ENCODE results near the gene INPP4A.

The INPP4A gene

GRCh38 chr2:98446850-98447249 is 2.2 kb downstream of the INPP4A start:
- Mint-ChIP-seq H3K36me3 (ENCODE audit: low read depth) (peaks cover 3% of the 10 kb centered on the region), H3K27ac (peak overlapping the region; percentile 94), H3K9me3 (no peaks in the 10 kb centered on the region), H3K27me3 (no peaks in the 10 kb centered on the region), H3K4me1 (peaks cover 68% of the 10 kb centered on the region), H3K4me3 (peak overlapping the region; percentile 95)
- DNase-seq: no peak
- no peak for ATAC-seq

- Mint-ChIP-seq H3K4me1 (peaks cover 86% of the 10 kb centered on the region), H3K27ac (peak overlapping the region; percentile 40), H3K27me3 (no peaks in the 10 kb centered on the region), H3K4me3 (peak overlapping the region; percentile 76), H3K9me3 (no peaks in the 10 kb centered on the region), H3K36me3 (ENCODE audit: low read depth) (peaks cover 3% of the 10 kb centered on the region)
- DNase-seq (no peak), ATAC-seq (no peak)
These were observed 3.9 kb downstream of the INPP4A start for GRCh38 chr2:98448441-98449145.

- Mint-ChIP-seq H3K4me3 (no peak overlapping the region), H3K27ac (peak overlapping the region; percentile 17), H3K36me3 (ENCODE audit: low read depth) (peaks cover 8% of the 10 kb centered on the region)
These were observed 7.9 kb downstream of the INPP4A start for GRCh38 chr2:98452396-98453027.

GRCh38 chr2:98453083-98453482 is 8.4 kb downstream of the INPP4A start:
- H3K36me3 Mint-ChIP-seq (ENCODE audit: low read depth): peaks cover 8% of the 10 kb centered on the region
- ATAC-seq (no peak), DNase-seq (no peak)
- H3K4me1 Mint-ChIP-seq: peaks cover 94% of the 10 kb centered on the region
- peak overlapping the region; percentile 79 for H3K27ac Mint-ChIP-seq
- H3K4me3 Mint-ChIP-seq: no peak overlapping the region
- H3K9me3 Mint-ChIP-seq: no peaks in the 10 kb centered on the region
- H3K27me3 Mint-ChIP-seq: no peaks in the 10 kb centered on the region

More at GRCh38 chr2:98452396-98453027, 7.9 kb downstream of the INPP4A start:
- no peak for ATAC-seq
- Mint-ChIP-seq H3K4me1 (peaks cover 95% of the 10 kb centered on the region), H3K27me3 (no peaks in the 10 kb centered on the region), H3K9me3 (no peaks in the 10 kb centered on the region)
- DNase-seq: no peak

- ATAC-seq (no peak), DNase-seq (no peak)
- Mint-ChIP-seq H3K4me3 (no peak overlapping the region), H3K27ac (peak overlapping the region; percentile 79), H3K27me3 (no peaks in the 10 kb centered on the region), H3K4me1 (peaks cover 94% of the 10 kb centered on the region), H3K36me3 (ENCODE audit: low read depth) (peaks cover 11% of the 10 kb centered on the region), H3K9me3 (no peaks in the 10 kb centered on the region)
These were observed 8.9 kb downstream of the INPP4A start for GRCh38 chr2:98453531-98453930.

GRCh38 chr2:98454073-98454472 is 9.4 kb downstream of the INPP4A start:
- peaks cover 11% of the 10 kb centered on the region for H3K36me3 Mint-ChIP-seq (ENCODE audit: low read depth)
- H3K27ac Mint-ChIP-seq: peak overlapping the region; percentile 79
- H3K27me3 Mint-ChIP-seq: no peaks in the 10 kb centered on the region
- no peaks in the 10 kb centered on the region for H3K9me3 Mint-ChIP-seq
- DNase-seq: no peak
- no peak for ATAC-seq
- peaks cover 94% of the 10 kb centered on the region for H3K4me1 Mint-ChIP-seq
- H3K4me3 Mint-ChIP-seq: peak overlapping the region; percentile 58

GRCh38 chr2:98454500-98455235 is 10.0 kb downstream of the INPP4A start:
- DNase-seq: no peak
- H3K4me1 Mint-ChIP-seq: peaks cover 94% of the 10 kb centered on the region
- no peaks in the 10 kb centered on the region for H3K27me3 Mint-ChIP-seq
- H3K4me3 Mint-ChIP-seq: peak overlapping the region; percentile 58
- peaks cover 11% of the 10 kb centered on the region for H3K36me3 Mint-ChIP-seq (ENCODE audit: low read depth)
- ATAC-seq: peak; percentile 17
- H3K9me3 Mint-ChIP-seq: no peaks in the 10 kb centered on the region
- peak overlapping the region; percentile 79 for H3K27ac Mint-ChIP-seq

- peaks cover 11% of the 10 kb centered on the region for H3K36me3 Mint-ChIP-seq (ENCODE audit: low read depth)
- H3K27me3 Mint-ChIP-seq: no peaks in the 10 kb centered on the region
- peak overlapping the region; percentile 58 for H3K4me3 Mint-ChIP-seq
- DNase-seq (no peak), ATAC-seq (peak; percentile 59)
- H3K4me1 Mint-ChIP-seq: peaks cover 94% of the 10 kb centered on the region
- H3K9me3 Mint-ChIP-seq: no peaks in the 10 kb centered on the region
- H3K27ac Mint-ChIP-seq: peak overlapping the region; percentile 79
These were observed 10.9 kb downstream of the INPP4A start for GRCh38 chr2:98455494-98455976.

- no peaks in the 10 kb centered on the region for H3K9me3 Mint-ChIP-seq
- H3K27ac Mint-ChIP-seq: no peak overlapping the region
- ATAC-seq: no peak
- no peaks in the 10 kb centered on the region for H3K27me3 Mint-ChIP-seq
- H3K4me1 Mint-ChIP-seq: peaks cover 95% of the 10 kb centered on the region
- peaks cover 11% of the 10 kb centered on the region for H3K36me3 Mint-ChIP-seq (ENCODE audit: low read depth)
- DNase-seq: no peak
- no peak overlapping the region for H3K4me3 Mint-ChIP-seq
These were observed 12.5 kb downstream of the INPP4A start for GRCh38 chr2:98457045-98457696.

GRCh38 chr2:98458207-98458606 is 13.5 kb downstream of the INPP4A start:
- H3K27ac Mint-ChIP-seq: peak overlapping the region; percentile 73
- no peak for DNase-seq

GRCh38 chr2:98458667-98459380 is 14.2 kb downstream of the INPP4A start:
- DNase-seq (no peak), ATAC-seq (no peak)
- Mint-ChIP-seq H3K27ac (peak overlapping the region; percentile 73), H3K27me3 (no peaks in the 10 kb centered on the region), H3K4me3 (no peak overlapping the region), H3K36me3 (ENCODE audit: low read depth) (peaks cover 11% of the 10 kb centered on the region), H3K9me3 (no peaks in the 10 kb centered on the region), H3K4me1 (peaks cover 90% of the 10 kb centered on the region)

More at GRCh38 chr2:98458207-98458606, 13.5 kb downstream of the INPP4A start:
- Mint-ChIP-seq H3K36me3 (ENCODE audit: low read depth) (peaks cover 11% of the 10 kb centered on the region), H3K9me3 (no peaks in the 10 kb centered on the region), H3K4me3 (peak overlapping the region; percentile 18), H3K27me3 (no peaks in the 10 kb centered on the region), H3K4me1 (peaks cover 90% of the 10 kb centered on the region)
- ATAC-seq: peak; percentile 49

- Mint-ChIP-seq H3K9me3 (no peaks in the 10 kb centered on the region), H3K4me1 (peaks cover 90% of the 10 kb centered on the region), H3K27ac (peak overlapping the region; percentile 91), H3K27me3 (no peaks in the 10 kb centered on the region), H3K36me3 (ENCODE audit: low read depth) (peaks cover 11% of the 10 kb centered on the region), H3K4me3 (no peak overlapping the region)
- DNase-seq (no peak), ATAC-seq (no peak)
These were observed 15.0 kb downstream of the INPP4A start for GRCh38 chr2:98459496-98460175.
